Activated naive CD4-positive, alpha-beta T cell treated with anti-CD3 and anti-CD28 coated beads, Interleukin-2, amount 50 U/mL, for 24 hours (primary cell): Measurements from ENCODE around the gene NLGN1.

ENCODE experiments used
- H3K27ac Mint-ChIP-seq: one replicate; pipeline ENCODE4 v1.8.0; 2021; ENCODE audit warnings: mild to moderate bottlenecking, mixed read lengths
- H3K27me3 Mint-ChIP-seq: one replicate; pipeline ENCODE4 v1.8.0; 2021; ENCODE audit warnings: mixed read lengths
- H3K36me3 Mint-ChIP-seq: one replicate; pipeline ENCODE4 v1.8.0; 2021; ENCODE audit warnings: mixed read lengths
- H3K4me1 Mint-ChIP-seq: one replicate; pipeline ENCODE4 v1.8.0; 2021; ENCODE audit warnings: mixed read lengths
- H3K4me3 Mint-ChIP-seq: one replicate; pipeline ENCODE4 v1.8.0; 2021; ENCODE audit warnings: mild to moderate bottlenecking, mixed read lengths
- H3K9me3 Mint-ChIP-seq: one replicate; pipeline ENCODE4 v1.8.0; 2021; ENCODE audit warnings: mixed read lengths

Gene NLGN1

GRCh38 chr3:174287705-174288104 lies 890.2 kb downstream of the NLGN1 start:
- Mint-ChIP-seq H3K27me3 (no peaks in the 10 kb centered on the region), H3K27ac (no peak overlapping the region), H3K36me3 (no peaks in the 10 kb centered on the region), H3K9me3 (peaks cover 5% of the 10 kb centered on the region), H3K4me1 (no peaks in the 10 kb centered on the region), H3K4me3 (no peak overlapping the region)

GRCh38 chr3:174294616-174295015 lies 897.1 kb downstream of the NLGN1 start:
- no peaks in the 10 kb centered on the region for H3K4me1 Mint-ChIP-seq
- no peak overlapping the region for H3K27ac Mint-ChIP-seq
- peaks cover 5% of the 10 kb centered on the region for H3K9me3 Mint-ChIP-seq
- no peaks in the 10 kb centered on the region for H3K27me3 Mint-ChIP-seq
- no peaks in the 10 kb centered on the region for H3K36me3 Mint-ChIP-seq
- H3K4me3 Mint-ChIP-seq: no peak overlapping the region

- no peak overlapping the region for H3K27ac Mint-ChIP-seq
- no peaks in the 10 kb centered on the region for H3K27me3 Mint-ChIP-seq
- H3K36me3 Mint-ChIP-seq: no peaks in the 10 kb centered on the region
- no peak overlapping the region for H3K4me3 Mint-ChIP-seq
- H3K4me1 Mint-ChIP-seq: no peaks in the 10 kb centered on the region
- peaks cover 9% of the 10 kb centered on the region for H3K9me3 Mint-ChIP-seq
Observed at GRCh38 chr3:174295306-174296092, 898.0 kb downstream of the NLGN1 start.

- Mint-ChIP-seq H3K4me3 (no peak overlapping the region), H3K27me3 (no peaks in the 10 kb centered on the region), H3K9me3 (peaks cover 4% of the 10 kb centered on the region)
Observed at GRCh38 chr3:174302746-174303315, 905.3 kb downstream of the NLGN1 start.

DNA sequence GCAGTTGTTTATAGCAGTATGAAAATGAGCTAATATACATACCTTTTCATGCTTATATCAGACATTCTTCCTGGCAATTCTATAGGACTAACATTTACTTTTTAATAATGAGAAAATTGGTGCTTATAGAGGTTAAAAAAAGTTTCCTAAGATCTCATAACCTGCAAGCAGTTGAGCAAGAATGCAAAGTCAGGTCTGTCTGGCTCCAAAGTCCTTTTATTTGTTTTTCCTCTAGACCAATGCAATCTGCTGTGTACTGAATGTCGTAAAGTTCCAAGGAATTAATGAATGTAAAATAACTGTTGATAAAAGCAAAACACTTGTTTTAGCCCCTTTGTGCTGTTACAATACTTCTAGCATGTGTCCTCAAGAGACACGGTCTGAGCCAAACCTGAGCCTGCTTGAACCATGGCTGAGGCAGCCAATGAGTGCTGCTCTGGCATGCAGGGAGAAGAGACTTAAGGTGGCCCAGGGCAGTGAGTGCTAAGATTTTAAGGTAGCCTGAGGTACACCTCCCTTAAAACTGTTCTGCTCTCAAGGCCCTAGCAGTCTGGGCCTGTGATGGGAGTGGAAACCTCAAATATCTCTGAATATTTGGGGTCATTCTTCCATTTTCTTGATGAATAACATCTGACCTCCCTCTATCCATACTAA lies 906.5 kb downstream of the NLGN1 start:
- Mint-ChIP-seq H3K27ac (no peak overlapping the region), H3K36me3 (no peaks in the 10 kb centered on the region), H3K4me3 (no peak overlapping the region), H3K27me3 (no peaks in the 10 kb centered on the region), H3K9me3 (peaks cover 4% of the 10 kb centered on the region), H3K4me1 (no peaks in the 10 kb centered on the region)

More at GRCh38 chr3:174302746-174303315, 905.3 kb downstream of the NLGN1 start:
- Mint-ChIP-seq H3K4me1 (no peaks in the 10 kb centered on the region), H3K27ac (no peak overlapping the region), H3K36me3 (no peaks in the 10 kb centered on the region)

- no peaks in the 10 kb centered on the region for H3K27me3 Mint-ChIP-seq
- H3K9me3 Mint-ChIP-seq: peaks cover 6% of the 10 kb centered on the region
- no peaks in the 10 kb centered on the region for H3K4me1 Mint-ChIP-seq
- H3K36me3 Mint-ChIP-seq: no peaks in the 10 kb centered on the region
- H3K27ac Mint-ChIP-seq: no peak overlapping the region
- H3K4me3 Mint-ChIP-seq: no peak overlapping the region
Observed at GRCh38 chr3:174308736-174309135, 911.2 kb downstream of the NLGN1 start.

- H3K4me1 Mint-ChIP-seq: no peaks in the 10 kb centered on the region
- H3K27me3 Mint-ChIP-seq: no peaks in the 10 kb centered on the region
- H3K36me3 Mint-ChIP-seq: no peaks in the 10 kb centered on the region
- peaks cover 6% of the 10 kb centered on the region for H3K9me3 Mint-ChIP-seq
- no peak overlapping the region for H3K27ac Mint-ChIP-seq
- H3K4me3 Mint-ChIP-seq: no peak overlapping the region
Observed at GRCh38 chr3:174310475-174310983, 913.0 kb downstream of the NLGN1 start.

GRCh38 chr3:174315225-174315624 lies 917.7 kb downstream of the NLGN1 start:
- Mint-ChIP-seq H3K4me3 (no peak overlapping the region), H3K4me1 (no peaks in the 10 kb centered on the region), H3K36me3 (no peaks in the 10 kb centered on the region), H3K27me3 (no peaks in the 10 kb centered on the region), H3K27ac (no peak overlapping the region), H3K9me3 (peaks cover 8% of the 10 kb centered on the region)

- H3K36me3 Mint-ChIP-seq: no peaks in the 10 kb centered on the region
- no peak overlapping the region for H3K4me3 Mint-ChIP-seq
- no peak overlapping the region for H3K27ac Mint-ChIP-seq
- peaks cover 14% of the 10 kb centered on the region for H3K9me3 Mint-ChIP-seq
- H3K27me3 Mint-ChIP-seq: no peaks in the 10 kb centered on the region
- H3K4me1 Mint-ChIP-seq: no peaks in the 10 kb centered on the region
Observed at GRCh38 chr3:174317005-174317404, 919.5 kb downstream of the NLGN1 start.

GRCh38 chr3:174318181-174318580 lies 920.6 kb downstream of the NLGN1 start:
- Mint-ChIP-seq H3K9me3 (peaks cover 14% of the 10 kb centered on the region), H3K36me3 (no peaks in the 10 kb centered on the region), H3K4me1 (no peaks in the 10 kb centered on the region), H3K27me3 (no peaks in the 10 kb centered on the region), H3K27ac (no peak overlapping the region), H3K4me3 (no peak overlapping the region)

- Mint-ChIP-seq H3K4me1 (no peaks in the 10 kb centered on the region), H3K9me3 (peaks cover 14% of the 10 kb centered on the region), H3K27me3 (no peaks in the 10 kb centered on the region), H3K36me3 (no peaks in the 10 kb centered on the region), H3K27ac (no peak overlapping the region), H3K4me3 (no peak overlapping the region)
Observed at GRCh38 chr3:174321548-174321947, 924.0 kb downstream of the NLGN1 start.

DNA sequence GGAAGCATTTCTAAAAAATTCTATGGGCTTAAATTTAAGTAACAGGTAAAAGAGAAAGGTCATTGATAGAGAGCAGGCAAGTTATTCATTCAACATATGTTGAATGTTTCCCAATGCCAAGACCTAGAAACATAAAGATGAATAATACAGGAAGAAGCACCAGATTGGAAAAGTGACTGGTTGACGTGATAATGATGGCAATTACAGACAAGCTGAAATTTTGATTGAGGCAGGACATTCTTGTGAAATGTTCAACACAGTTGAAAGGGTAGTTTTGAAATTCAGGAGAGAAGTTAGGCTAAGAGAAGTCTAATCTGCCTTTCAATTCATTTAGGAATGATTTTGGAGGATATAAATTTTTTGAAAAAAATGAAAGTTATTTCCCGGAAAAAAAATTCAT lies 925.2 kb downstream of the NLGN1 start:
- no peak overlapping the region for H3K27ac Mint-ChIP-seq
- H3K9me3 Mint-ChIP-seq: peaks cover 14% of the 10 kb centered on the region
- no peaks in the 10 kb centered on the region for H3K36me3 Mint-ChIP-seq
- no peaks in the 10 kb centered on the region for H3K4me1 Mint-ChIP-seq
- no peak overlapping the region for H3K4me3 Mint-ChIP-seq
- H3K27me3 Mint-ChIP-seq: no peaks in the 10 kb centered on the region

DNA sequence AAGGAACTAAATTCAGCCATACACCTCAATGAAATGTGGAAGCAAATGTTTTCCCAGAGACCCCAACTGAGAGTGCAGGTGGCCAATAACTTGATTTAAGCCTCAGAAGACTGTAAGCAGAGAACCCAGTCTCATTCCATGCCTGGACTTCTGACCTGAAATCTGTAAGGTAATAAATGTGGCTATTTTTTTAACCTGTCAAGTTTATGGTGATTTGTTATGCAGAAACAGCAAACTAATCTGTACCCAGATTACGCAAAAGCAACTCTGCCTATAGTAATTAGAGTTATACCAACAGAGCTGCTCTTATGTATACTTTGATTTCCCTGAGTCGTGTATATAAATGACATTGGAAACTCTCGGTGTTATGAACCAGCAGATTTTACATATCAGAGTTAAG lies 927.6 kb downstream of the NLGN1 start:
- no peak overlapping the region for H3K4me3 Mint-ChIP-seq
- peaks cover 20% of the 10 kb centered on the region for H3K9me3 Mint-ChIP-seq
- H3K27me3 Mint-ChIP-seq: no peaks in the 10 kb centered on the region
- H3K36me3 Mint-ChIP-seq: no peaks in the 10 kb centered on the region
- no peak overlapping the region for H3K27ac Mint-ChIP-seq
- H3K4me1 Mint-ChIP-seq: no peaks in the 10 kb centered on the region

- H3K27me3 Mint-ChIP-seq: no peaks in the 10 kb centered on the region
- peaks cover 16% of the 10 kb centered on the region for H3K9me3 Mint-ChIP-seq
- H3K27ac Mint-ChIP-seq: no peak overlapping the region
- H3K4me1 Mint-ChIP-seq: no peaks in the 10 kb centered on the region
- no peak overlapping the region for H3K4me3 Mint-ChIP-seq
- no peaks in the 10 kb centered on the region for H3K36me3 Mint-ChIP-seq
Observed at GRCh38 chr3:174325834-174326700, 928.5 kb downstream of the NLGN1 start.

DNA sequence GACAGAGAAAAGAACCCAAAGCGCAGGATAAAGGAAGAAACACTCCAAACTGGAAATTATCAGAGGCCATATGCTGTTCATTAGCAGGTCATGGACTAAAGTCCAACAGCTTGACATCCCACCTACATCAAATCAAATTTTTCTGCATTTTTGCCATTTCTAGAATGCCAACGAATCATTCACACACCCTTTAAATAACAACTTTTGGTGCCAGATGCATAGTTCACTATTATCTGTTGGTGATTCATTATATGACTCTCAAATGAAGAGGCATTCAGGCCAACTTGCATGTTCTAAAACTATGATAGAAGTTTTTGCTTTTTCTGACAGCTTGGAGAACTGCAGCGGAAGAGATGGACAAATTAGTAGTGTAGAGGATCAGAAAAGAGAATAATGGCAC lies 931.8 kb downstream of the NLGN1 start:
- H3K27me3 Mint-ChIP-seq: no peaks in the 10 kb centered on the region

More for the DNA sequence above, 931.8 kb downstream of the NLGN1 start:
- Mint-ChIP-seq H3K9me3 (peaks cover 12% of the 10 kb centered on the region), H3K27ac (no peak overlapping the region), H3K4me3 (no peak overlapping the region), H3K4me1 (no peaks in the 10 kb centered on the region), H3K36me3 (no peaks in the 10 kb centered on the region)
